ENCODE measurements around the gene CAMKMT. TPM values are rescaled to one million over a fixed set of nuclear protein-coding genes. Genes with fewer than 3 reads are reported as not detected.

CAMKMT gene
- total and polyA plus RNA-seq, 9 of the 15 experiments (the other 6 are each of a cell fraction or from before 2014, with no cell fraction given), result 1.6 to 15.3 (median 7.4) TPM

DNA sequence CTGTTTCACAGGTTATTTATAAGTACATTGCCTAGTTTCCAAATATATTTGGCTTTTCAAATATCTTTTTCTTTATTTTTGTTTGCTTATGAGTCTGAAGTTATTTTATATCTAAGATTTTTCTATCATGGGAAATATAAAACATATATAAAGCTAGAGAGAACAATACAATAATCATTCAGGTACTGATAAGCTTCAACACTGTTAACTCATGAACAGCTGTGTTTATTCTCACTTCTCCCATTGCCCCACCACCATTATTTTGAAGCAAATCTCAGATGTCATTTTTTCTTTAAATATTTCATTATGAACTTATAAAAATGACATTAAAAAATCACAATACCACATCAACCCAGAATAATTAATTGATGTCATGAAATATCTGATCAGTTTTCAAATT, 9.7 kb downstream of the CAMKMT start (continued):
- TF ChIP-seq, protein P1, sequence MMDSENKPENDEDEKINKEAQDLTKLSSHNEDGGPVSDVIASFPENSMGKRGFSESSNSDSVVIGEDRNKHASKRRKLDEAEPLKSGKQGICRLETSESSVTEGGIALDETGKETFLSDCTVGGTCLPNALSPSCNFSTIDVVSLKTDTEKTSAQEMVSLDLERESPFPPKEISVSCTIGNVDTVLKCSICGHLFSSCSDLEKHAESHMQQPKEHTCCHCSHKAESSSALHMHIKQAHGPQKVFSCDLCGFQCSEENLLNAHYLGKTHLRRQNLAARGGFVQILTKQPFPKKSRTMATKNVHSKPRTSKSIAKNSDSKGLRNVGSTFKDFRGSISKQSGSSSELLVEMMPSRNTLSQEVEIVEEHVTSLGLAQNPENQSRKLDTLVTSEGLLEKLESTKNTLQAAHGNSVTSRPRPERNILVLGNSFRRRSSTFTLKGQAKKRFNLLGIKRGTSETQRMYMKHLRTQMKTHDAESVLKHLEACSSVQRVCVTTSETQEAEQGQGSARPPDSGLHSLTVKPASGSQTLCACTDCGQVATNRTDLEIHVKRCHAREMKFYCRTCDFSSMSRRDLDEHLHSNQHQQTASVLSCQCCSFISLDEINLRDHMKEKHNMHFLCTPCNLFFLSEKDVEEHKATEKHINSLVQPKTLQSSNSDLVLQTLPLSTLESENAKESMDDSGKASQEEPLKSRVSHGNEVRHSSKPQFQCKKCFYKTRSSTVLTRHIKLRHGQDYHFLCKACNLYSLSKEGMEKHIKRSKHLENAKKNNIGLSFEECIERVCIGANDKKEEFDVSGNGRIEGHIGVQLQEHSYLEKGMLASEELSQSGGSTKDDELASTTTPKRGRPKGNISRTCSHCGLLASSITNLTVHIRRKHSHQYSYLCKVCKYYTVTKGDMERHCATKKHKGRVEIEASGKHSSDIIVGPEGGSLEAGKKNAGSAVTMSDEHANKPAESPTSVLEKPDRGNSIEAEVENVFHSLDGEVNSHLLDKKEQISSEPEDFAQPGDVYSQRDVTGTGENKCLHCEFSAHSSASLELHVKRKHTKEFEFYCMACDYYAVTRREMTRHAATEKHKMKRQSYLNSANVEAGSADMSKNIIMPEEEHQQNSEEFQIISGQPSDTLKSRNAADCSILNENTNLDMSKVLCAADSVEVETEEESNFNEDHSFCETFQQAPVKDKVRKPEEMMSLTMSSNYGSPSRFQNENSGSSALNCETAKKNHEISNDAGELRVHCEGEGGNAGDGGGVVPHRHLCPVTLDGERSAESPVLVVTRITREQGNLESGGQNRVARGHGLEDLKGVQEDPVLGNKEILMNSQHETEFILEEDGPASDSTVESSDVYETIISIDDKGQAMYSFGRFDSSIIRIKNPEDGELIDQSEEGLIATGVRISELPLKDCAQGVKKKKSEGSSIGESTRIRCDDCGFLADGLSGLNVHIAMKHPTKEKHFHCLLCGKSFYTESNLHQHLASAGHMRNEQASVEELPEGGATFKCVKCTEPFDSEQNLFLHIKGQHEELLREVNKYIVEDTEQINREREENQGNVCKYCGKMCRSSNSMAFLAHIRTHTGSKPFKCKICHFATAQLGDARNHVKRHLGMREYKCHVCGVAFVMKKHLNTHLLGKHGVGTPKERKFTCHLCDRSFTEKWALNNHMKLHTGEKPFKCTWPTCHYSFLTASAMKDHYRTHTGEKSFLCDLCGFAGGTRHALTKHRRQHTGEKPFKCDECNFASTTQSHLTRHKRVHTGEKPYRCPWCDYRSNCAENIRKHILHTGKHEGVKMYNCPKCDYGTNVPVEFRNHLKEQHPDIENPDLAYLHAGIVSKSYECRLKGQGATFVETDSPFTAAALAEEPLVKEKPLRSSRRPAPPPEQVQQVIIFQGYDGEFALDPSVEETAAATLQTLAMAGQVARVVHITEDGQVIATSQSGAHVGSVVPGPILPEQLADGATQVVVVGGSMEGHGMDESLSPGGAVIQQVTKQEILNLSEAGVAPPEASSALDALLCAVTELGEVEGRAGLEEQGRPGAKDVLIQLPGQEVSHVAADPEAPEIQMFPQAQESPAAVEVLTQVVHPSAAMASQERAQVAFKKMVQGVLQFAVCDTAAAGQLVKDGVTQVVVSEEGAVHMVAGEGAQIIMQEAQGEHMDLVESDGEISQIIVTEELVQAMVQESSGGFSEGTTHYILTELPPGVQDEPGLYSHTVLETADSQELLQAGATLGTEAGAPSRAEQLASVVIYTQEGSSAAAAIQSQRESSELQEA (IDR thresholded peaks at IDR 0.05; ENCODE audit: low read depth), result no peak

DNA sequence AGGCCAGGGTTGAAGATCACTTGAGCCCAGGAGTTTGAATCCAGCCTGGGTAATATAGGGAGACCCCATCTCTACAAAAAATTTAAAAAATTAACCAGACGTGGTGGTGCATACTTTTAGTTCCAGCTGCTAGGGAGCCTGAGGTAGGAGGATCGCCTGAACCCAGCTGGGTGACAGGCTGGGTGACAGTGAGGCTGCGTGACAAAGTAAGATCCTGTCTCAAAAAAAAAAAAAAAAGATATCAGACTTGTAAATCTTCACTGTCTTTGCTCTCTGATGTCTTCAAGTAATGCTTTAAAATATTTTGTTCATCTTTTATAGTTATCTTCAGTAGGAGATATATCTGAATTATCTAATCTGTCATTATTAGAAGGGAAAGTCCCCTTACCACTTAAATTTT, 10.5 kb downstream of the CAMKMT start:
- no peaks in the 10 kb centered on the region for H3K9me1 ChIP-seq (ENCODE audit: control insufficient read depth, insufficient read depth, low read length)
- no peak for FAIRE-seq
- H3K4me2 ChIP-seq (ENCODE audit: insufficient read depth, low read length), result no peak overlapping the region
- TF ChIP-seq, protein P2, sequence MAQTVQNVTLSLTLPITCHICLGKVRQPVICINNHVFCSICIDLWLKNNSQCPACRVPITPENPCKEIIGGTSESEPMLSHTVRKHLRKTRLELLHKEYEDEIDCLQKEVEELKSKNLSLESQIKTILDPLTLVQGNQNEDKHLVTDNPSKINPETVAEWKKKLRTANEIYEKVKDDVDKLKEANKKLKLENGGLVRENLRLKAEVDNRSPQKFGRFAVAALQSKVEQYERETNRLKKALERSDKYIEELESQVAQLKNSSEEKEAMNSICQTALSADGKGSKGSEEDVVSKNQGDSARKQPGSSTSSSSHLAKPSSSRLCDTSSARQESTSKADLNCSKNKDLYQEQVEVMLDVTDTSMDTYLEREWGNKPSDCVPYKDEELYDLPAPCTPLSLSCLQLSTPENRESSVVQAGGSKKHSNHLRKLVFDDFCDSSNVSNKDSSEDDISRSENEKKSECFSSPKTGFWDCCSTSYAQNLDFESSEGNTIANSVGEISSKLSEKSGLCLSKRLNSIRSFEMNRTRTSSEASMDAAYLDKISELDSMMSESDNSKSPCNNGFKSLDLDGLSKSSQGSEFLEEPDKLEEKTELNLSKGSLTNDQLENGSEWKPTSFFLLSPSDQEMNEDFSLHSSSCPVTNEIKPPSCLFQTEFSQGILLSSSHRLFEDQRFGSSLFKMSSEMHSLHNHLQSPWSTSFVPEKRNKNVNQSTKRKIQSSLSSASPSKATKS (CRISPR knock-in tag; IDR thresholded peaks at IDR 0.05), result no peak
- TF ChIP-seq STAT5B (CRISPR knock-in tag; IDR thresholded peaks at IDR 0.05), result no peak
- no peak for TF ChIP-seq TAF7 (tag; IDR thresholded peaks at IDR 0.05)
- no peaks in the 10 kb centered on the region for H4K20me1 ChIP-seq (replicated peaks; ENCODE audit: control insufficient read depth, insufficient read depth, low read length)
- H3K36me3 ChIP-seq (ENCODE audit: control insufficient read depth, insufficient read depth, low read length), result no peaks in the 10 kb centered on the region
- ATAC-seq, result no peak
- no peak overlapping the region for H3K27ac ChIP-seq (ENCODE audit: extremely low read depth, low read depth, low read length)
- H3K9ac ChIP-seq (ENCODE audit: insufficient read depth in 1 of 2, low read depth in 2 of 2, low read length in 2 of 2), result no peak overlapping the region
- intact Hi-C loops (cut with micrococcal nuclease) (no loop called here), in situ Hi-C loops (cut with MboI) (no loop called here)
- no peak overlapping the region for H2AFZ ChIP-seq (ENCODE audit: low read depth, low read length)
- WGBS (ENCODE audit: insufficient coverage, low coverage, missing lambda C conversion rate), result 72% methylated on average over 3 of the region's 3 CpGs
- H3K79me2 ChIP-seq (ENCODE audit: control insufficient read depth, insufficient read depth, low read length), result peaks cover 4% of the 10 kb centered on the region; the same call in 1 of the 3 replicates
- ChIA-PET CTCF (ENCODE audit: low intra/inter-chr PET ratio) (interaction anchor here (0.7 kb wide), 1 partner anchor 665 kb away, joined by 4 read pairs; no protein-coding TSS in a partner anchor), POLR2A (interaction anchor here (3.4 kb wide), 1 partner anchor 11 kb away, joined by 17 read pairs; the partner anchor contains the start of genes CAMKMT and PREPL)
- no peak overlapping the region for H3K4me3 ChIP-seq
- no peak for DNase-seq (ENCODE audit: extremely low read depth in 1 of 4, low spot score in 3 of 4)
- H3K9me3 ChIP-seq (replicated peaks; ENCODE audit: control insufficient read depth, insufficient read depth, low read depth, low read length), result no peaks in the 10 kb centered on the region
- no TSS peak for BruUV-seq (replicated peaks)
- H3K4me1 ChIP-seq (replicated peaks in 1 of 2; ENCODE audit: control insufficient read depth in 2 of 2, insufficient read depth in 2 of 2, low read length in 2 of 2), result no peaks in the 10 kb centered on the region
- H3K27me3 ChIP-seq (ENCODE audit: control insufficient read depth in 2 of 2, insufficient read depth in 2 of 2, low read length in 2 of 2), result no peaks in the 10 kb centered on the region
